ENCODE measurements around the gene SNX22.
"Not testable (repeated sequence)": the region's sequence is repeated elsewhere in the genome, so short reads cannot be mapped to it uniquely, and the experiment has no call there.

SNX22 gene

DNA sequence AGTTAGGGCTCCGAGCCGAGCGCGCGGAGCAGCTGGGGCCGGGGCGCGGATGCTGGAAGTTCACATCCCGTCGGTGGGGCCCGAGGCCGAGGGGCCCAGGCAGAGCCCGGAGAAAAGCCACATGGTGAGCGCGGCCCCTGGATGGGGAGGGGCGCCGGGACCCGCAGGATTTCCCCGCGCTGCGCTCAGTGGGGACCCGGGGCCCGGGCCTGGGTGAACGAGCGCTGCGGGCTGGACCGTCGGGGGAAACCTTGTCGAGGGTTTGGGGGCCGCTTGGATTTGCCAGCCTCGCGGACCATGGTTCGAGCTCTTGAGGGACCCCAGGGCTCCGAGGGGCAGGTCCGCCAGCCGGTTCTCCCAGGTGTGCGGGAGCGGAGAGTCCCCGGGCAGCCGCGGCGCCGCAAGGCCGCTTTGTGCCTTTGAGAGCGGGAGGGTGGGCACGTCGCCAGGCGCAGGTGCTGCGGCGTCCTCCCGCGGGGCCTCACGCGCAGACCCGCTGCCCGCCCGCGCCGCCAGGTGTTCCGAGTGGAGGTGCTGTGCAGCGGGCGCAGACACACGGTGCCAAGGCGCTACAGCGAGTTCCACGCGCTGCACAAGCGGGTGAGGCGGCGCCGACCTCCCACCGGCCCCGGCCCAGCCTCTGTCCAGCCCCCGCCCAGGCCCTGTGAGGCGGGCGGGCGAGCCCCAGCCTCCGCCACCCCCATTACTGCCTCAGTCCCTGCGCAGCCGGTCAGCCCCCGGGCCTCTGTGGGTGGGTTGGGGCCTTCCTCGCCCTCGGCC, at the start of gene SNX22:
Gene SNX22 (plus strand): TSS at position 5 of the 780 bp plus-strand sequence. CDS start 45 bp downstream, at position 50.
- peak; percentile 33 for DNase-seq

DNA sequence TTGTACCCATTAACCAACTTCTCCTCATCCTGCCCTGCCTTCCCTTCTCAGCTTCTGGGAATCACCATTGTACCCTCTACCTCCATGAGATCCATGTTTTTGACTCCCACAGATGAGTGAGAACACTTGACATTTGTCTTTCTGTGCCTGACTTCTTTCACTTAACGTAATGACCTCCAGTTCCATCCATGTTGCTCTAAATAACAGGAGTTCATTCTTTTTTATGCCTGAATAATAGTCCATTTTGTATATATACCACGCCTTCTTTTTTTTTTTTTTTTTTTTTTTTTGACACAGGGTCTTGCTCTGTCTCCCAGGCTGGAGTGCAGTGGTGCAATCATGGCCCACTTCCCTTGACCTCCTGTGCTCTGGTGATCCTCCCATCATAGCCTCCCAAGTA, 49.0 kb upstream of the SNX22 start:
- no peak for DNase-seq

DNA sequence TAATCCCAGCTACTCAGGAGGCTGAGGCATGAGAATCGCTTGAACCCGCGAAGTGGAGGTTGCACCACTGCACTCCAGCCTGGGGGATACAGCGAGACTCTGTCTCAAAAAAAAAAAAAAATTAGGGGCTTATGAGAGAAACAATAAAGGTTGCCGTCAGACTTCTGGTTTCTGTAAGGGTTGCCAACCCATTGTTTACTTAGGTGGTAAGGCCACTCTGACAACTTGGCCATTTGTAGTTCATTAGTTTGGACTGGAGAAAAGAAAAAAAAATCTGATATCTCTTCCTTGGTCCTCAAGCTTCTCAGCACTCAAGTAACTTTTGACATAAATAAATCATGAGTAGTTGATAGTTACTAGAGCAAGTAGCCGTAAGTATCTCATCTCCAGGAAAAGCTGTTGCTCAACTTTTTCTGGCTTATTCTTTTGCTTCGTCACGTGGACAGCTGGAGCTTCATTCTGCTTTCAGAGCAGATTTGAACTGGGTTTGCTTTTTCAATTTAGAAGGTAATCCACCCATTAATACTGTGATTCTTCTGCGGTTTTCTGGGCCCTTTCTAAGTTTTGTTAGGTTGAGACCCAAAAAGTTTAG, 46.3 kb upstream of the SNX22 start:
- no peak for DNase-seq

DNA sequence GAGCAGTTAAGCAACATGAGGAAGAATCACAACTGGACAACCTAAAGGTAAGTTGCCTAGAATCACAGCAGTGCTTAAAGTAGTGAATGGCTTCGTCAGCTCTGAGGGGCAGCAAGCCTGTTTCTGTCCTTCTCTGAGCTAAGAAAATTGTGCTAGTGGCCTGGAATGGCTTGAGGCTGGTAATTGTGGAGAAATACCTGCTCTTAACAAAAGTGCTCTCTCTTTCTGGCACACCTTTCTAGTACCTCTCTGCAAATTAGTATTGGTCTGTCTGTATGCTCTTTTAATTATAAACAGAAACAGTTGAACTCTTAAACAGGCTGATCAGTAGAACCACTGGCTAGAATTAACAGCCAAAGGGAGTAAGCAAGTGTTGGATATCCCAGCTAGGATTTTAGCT, 44.2 kb upstream of the SNX22 start:
- no peak for DNase-seq

DNA sequence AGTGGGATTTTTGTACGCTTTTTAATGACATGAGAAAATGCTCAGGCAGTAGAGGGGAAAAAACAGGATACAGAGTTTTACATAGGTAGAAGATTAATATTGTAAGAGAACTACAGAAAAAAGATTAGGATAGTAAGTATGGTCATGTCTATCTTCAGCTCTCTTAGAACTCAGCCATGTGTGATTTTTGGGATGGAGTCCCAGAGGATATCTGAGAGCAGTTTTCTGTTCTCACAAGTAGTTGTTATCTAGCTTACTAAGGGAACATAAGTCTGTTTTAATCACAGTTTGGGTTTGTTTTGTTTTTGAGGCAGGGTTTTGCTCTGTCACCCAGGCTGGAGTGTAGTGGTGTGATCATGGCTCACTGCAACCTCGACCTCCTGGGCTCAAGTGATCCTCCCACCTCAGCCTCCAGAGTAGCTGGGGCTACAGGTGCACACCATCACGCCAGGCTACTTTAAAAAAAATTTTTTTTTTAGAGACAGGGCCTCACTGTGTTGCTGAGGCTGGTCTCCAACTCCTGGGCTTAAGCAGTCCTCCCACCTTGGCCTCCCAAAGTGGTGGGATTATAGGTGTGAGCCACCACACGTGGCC, 41.3 kb upstream of the SNX22 start:
- not testable (repeated sequence) for DNase-seq

DNA sequence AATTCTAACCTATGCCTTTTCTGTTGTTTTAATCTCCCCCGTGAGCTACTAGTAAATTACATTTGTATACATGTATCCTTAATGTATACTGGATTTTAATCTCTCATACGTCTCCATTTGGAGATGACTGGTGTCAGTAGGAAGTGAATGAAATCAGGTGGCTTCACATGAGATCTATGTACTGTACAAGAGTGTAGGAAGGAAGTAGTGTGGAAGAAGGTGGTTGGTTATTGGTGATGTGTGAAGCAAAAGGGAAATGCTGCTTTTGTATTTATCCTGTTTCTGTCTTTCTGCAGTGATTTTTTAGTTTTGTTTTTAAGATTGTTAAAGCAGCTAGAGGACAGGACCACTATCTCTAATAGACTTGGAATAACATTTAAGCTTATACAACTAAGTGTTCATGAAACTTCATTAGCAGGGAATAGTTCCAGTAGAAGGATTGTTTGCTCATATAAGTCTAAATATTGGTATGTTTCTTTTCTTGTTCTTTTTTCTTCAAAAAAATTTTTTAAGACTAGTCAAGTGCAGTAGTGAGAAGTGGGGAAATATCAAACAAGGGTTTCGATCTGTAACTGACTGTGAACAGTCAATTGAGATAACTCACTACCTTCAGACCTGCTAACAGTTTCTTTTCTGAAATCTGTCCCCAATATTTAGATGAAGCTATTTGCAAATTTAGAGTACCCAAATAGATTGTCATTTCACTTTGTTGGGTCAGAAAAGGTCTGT, 40.4 kb upstream of the SNX22 start:
- no peak for DNase-seq

GRCh38 chr15:64111679-64112050, 39.9 kb upstream of the SNX22 start:
- no peak for DNase-seq

DNA sequence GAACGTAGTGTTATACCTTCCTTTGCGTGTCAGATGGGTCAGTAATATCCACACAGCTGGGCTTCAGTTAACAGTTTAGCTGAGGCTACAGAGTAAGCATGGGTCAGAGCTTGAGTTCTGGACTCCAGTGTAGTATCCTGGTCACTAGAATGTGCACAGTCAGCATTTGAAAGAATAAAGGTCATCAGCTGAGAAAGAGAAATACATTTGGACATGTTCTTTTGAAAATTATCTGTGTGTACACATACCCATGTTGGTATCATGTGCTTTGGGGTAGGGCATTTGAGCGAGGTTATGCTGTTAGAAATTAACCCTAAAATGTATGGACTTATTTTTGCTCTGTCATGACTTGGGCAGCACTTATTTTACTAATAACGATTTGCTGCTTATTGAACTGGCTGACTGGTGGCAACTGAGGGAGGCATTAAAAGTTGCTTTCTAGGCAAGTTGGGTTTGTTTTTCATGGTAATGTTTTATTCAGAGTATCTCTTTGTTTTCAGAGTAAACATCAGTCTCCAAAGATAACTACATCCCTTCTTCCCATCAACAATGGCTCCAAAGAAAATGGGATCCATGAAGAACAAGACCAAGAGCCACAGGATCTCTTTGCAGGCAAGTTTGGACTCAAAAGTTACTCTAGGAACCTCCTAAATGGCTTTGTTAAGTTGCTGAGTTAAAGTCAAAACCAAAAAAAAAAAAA, 39.3 kb upstream of the SNX22 start:
- DNase-seq = no peak

- DNase-seq = no peak
Measured at GRCh38 chr15:64112904-64113303, 38.6 kb upstream of the SNX22 start.

GRCh38 chr15:64117759-64118487, 33.6 kb upstream of the SNX22 start:
- DNase-seq = no peak

- not testable (repeated sequence) for DNase-seq
Measured at GRCh38 chr15:64120322-64120721, 31.2 kb upstream of the SNX22 start.

DNA sequence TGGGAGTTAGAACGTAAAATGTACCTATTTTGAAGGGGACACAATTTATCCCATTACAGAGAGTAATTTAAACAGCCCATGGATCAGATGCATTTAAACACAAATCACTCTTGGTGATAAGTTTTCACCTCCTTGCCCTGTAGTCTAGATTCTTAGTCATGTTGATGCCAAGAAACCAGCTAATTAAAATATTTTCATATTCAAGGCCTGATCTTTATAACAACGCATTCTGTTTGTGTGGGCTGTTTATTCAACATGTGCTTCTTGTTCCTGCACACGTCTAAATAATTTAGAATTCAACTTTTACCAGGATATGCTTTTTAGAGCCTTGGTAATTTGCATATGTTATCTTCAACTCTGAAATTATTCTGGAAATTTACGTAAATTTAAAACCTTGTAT, 29.9 kb upstream of the SNX22 start:
- no peak for DNase-seq

DNA sequence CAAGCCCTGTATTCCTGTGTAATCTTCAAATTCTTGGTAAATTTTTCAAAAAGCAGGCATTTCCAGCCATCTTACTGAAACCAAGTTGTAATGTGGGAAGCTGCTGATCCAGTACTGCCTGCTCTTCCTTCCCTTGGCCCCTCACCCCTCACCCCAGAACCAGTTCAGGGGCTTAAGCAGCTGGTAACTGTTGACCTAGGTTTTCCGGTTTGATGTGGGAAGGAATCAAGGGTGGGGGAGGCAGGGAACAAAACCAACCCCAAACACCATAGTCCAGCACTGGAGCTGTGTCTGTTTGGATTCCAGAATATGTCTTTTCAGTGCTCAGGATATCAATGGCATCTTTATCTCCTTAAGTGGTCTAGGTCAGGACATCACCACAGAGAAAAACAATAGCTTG, 29.1 kb upstream of the SNX22 start:
- no peak for DNase-seq

- DNase-seq = no peak
Measured at GRCh38 chr15:64122936-64123351, 28.6 kb upstream of the SNX22 start.

GRCh38 chr15:64125978-64126377, 25.6 kb upstream of the SNX22 start:
- DNase-seq = no peak

DNA sequence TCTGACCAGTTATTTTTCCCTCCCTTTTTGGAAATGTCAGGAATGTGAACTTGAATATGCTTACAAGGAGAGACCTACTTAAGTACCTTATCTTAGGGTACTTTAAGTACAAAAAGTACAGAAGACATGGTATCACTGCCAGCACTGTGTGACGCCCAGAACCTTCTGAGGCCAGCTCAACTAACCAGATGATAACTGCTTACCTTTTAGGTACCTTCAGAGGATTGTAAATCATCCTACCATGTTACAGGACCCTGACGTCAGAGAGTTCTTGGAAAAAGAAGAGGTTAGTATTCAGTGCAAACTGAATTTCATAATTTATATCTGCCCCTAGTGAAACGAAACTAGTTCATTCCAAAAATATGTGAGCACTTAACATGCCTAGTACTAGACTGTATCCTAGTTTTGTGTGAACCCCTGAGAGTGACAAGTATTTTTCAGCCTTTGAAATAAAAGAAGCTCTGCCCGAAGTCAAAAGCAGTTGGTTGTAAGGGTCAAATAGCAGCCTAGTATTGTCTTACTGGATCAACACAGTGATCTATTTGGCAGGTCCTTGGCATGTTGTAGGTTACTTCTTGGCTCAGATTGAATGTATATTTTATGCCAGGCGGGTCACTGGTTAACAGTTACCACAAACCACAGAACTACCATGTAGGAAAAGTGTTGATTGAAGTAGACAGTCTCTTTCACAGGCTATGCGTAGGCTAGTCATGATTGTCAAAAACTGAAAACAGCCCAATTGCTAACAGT, 23.8 kb upstream of the SNX22 start:
- DNase-seq = no peak

DNA sequence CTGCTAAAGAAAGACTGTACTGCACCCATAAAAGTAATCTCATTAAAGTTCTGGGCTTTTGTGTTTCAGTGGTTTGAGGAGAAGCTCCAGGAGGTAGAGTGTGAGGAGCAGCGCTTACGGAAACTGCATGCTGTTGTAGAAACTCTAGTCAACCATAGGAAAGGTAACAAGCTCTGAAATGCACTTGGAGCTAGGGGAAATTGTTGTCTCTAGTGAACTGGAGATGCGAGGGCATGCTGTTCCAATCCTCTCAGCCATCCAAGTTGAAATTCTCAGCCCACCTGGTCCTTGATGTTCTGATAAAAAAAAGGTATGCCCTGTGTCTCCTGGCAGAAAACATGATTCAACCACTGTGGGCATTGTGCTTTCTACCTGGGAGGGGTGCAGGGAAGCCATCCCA, 21.4 kb upstream of the SNX22 start:
- DNase-seq = no peak

DNA sequence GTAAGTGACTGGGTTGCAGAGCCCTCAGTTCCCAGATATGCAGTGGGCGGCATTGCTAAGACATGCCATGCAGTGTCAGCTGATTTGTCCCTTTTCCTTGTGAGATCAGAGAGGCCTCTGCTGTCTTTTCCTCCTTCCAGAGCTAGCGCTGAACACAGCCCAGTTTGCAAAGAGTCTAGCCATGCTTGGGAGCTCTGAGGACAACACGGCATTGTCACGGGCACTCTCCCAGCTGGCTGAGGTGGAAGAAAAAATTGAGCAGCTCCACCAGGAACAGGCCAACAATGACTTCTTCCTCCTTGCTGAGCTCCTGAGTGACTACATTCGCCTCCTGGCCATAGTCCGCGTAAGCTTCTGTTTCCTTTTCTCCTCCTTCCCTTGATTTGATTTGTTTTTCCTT, 20.0 kb upstream of the SNX22 start:
- no peak for DNase-seq

DNA sequence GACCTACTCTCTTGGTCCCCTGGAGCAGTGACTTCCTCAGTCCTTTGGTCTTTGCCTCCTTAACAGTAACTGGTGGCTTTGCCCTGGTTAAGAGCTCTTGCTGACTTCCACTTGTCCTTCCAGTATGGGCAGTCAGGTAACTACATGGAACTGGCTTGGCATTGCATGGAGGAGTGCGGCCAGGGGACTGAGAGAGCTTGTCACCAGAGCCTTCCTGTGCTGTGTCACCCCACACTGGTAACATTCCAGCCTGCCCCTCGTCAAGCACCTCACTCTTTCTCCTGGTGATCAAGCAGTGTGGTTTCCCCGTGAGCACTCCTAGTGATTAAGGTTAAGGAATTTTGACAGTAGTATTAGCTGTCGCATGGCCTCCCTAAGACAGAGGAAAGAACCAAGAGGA, 19.3 kb upstream of the SNX22 start:
- no peak for DNase-seq

DNA sequence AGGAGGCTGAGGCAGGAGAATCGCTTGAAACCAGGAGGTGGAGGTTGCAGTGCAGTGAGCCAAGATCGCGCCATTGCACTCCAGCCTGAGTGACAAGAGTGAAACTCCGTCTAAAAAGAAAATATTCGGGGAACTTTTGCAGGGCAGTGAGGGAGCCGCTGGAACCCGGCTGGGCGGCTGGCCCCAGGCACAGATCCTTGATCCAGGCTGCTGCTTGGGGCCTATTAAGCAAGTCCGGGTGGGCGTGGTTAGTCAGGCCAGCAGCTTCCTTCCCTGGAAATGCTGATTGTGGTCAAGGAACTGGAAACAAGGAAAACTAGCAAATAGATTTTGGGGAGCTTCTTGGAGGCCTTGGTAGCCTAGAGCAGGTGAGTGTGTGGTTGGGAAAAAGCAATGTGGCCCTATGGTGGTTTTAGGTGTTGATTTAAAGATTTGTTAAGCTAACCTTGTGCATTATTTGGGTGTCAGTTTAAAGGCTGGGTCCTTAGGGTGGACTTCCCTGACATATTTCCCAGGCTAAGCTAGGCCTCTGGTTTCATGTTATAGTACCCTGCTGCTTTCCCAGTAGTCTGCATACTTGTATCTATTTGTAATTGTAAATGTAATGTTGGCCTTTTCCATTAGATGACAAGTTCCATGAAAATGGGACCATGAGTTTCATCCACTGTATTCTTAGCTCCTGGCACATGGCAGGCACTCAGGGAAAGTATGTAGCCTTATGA, 17.7 kb upstream of the SNX22 start:
- no peak for DNase-seq

GRCh38 chr15:64134345-64134829, 17.1 kb upstream of the SNX22 start:
- DNase-seq = no peak

All from activated naive CD4-positive, alpha-beta T cell treated with Interleukin-2 at 50 U/mL for 16 hours (primary cell).